Tibial nerve (tissue), 4 donors: ENCODE results near the gene SLC31A1.

Experiments
- CTCF ChIP-seq, 5 experiments: fragments of 200-600 bp in 3 of 5; fragments of 450-650 bp in 2 of 5; sonication (generic) in 3 of 5; IDR thresholded peaks; one replicate each; pipeline ENCODE4 v1.5.1; 2016 to 2019; ENCODE audit warnings: antibody characterized with exemption in 5 of 5, mild to moderate bottlenecking in 3 of 5, moderate library complexity in 2 of 5
- EP300 ChIP-seq, 2 donors: sonication (generic); formaldehyde crosslinking; IDR thresholded peaks; one replicate each; pipeline ENCODE4 v1.6.1; 2017; ENCODE audit warnings: antibody characterized with exemption in 2 of 2, mild to moderate bottlenecking in 1 of 2
- POLR2A ChIP-seq, 2 donors: fragments of 450-650 bp; IDR thresholded peaks; one replicate each; pipeline ENCODE4 v1.6.1; 2017; ENCODE audit warnings: antibody characterized with exemption in 2 of 2, mild to moderate bottlenecking in 2 of 2, moderate library complexity in 2 of 2

- TF ChIP-seq CTCF (IDR thresholded peaks at IDR 0.05) (no peak), POLR2A (IDR thresholded peaks at IDR 0.05) (no peak), EP300 (IDR thresholded peaks at IDR 0.05) (no peak)
Observed at GRCh38 chr9:113281356-113281755, 60.0 kb downstream of the SLC31A1 start.
